OCI-LY7 (cell line): ENCODE data around the gene DOCK3. TPM values are rescaled to one million over a fixed set of nuclear protein-coding genes. Genes with fewer than 3 reads are reported as not detected.

Experiments
- BruUV-seq: library from RNA; stranded (reverse); fragments of 400-500 nt; replicated peaks from 2 replicates; lab custom pipeline; 2021; lab: Mats Ljungman, UMichigan
- CTCF ChIA-PET: fragments of 300-600 bp; sonication (Branson Sonifier 250); formaldehyde crosslinking; loops from one replicate; lab custom pipeline; 2022; ENCODE audit warnings: antibody characterized with exemption; ENCODE audit not compliant: unreplicated experiment; lab: Charles Lee
- POLR2A ChIA-PET: fragments of 300-600 bp; sonication (Branson Sonifier 250); formaldehyde crosslinking; loops from one replicate; lab custom pipeline; 2022; ENCODE audit warnings: antibody characterized with exemption; lab: Charles Lee
- DNase-seq: peaks from one replicate; pipeline ENCODE4 v3.0.0-alpha.2; 2015; ENCODE audit warnings: low spot score
- H2AFZ ChIP-seq: fragments of 200-600 bp; sonication (generic), shearing (Covaris generic); 2 replicates; pipeline ENCODE4 v1.6.1; 2014; ENCODE audit warnings: mild to moderate bottlenecking, antibody characterized with exemption, low read length, moderate library complexity
- H3K27ac ChIP-seq: fragments of 200-600 bp; sonication (generic); 2 replicates; pipeline ENCODE4 v1.5.1; 2014; ENCODE audit warnings: mixed run types, low read depth, mild to moderate bottlenecking, moderate library complexity, low read length, inconsistent platforms; ENCODE audit not compliant: poor library complexity, severe bottlenecking
- H3K36me3 ChIP-seq: fragments of 200-600 bp; sonication (generic); 2 replicates; pipeline ENCODE4 v1.6.1; 2014; ENCODE audit warnings: mild to moderate bottlenecking, antibody characterized with exemption, low read length, moderate library complexity, mixed read lengths; ENCODE audit not compliant: insufficient read depth
- H3K4me1 ChIP-seq: fragments of 200-600 bp; sonication (generic); 2 replicates; pipeline ENCODE4 v1.5.1; 2014; ENCODE audit warnings: mild to moderate bottlenecking, low read length; ENCODE audit not compliant: insufficient read depth, poor library complexity, severe bottlenecking
- H3K4me2 ChIP-seq: fragments of 200-600 bp; sonication (generic); 2 replicates; pipeline ENCODE4 v1.6.1; 2014; ENCODE audit warnings: mild to moderate bottlenecking, low read length
- H3K4me3 ChIP-seq: fragments of 200-600 bp; sonication (generic); 2 replicates; pipeline ENCODE4 v1.5.1; 2014; ENCODE audit warnings: mild to moderate bottlenecking, low read depth, low read length; ENCODE audit not compliant: poor library complexity, severe bottlenecking
- H3K79me2 ChIP-seq: fragments of 200-600 bp; sonication (generic); 2 replicates; pipeline ENCODE4 v1.6.1; 2016; ENCODE audit warnings: low read depth, mild to moderate bottlenecking, low read length, moderate library complexity, mixed read lengths; ENCODE audit not compliant: insufficient read depth
- H3K9me2 ChIP-seq: fragments of 200-600 bp; sonication (generic); 2 replicates; pipeline ENCODE4 v1.6.1; 2016; ENCODE audit warnings: mild to moderate bottlenecking, low read length, mixed read lengths; ENCODE audit not compliant: insufficient read depth
- H3K9me3 ChIP-seq: fragments of 200-600 bp; sonication (generic); 2 replicates; pipeline ENCODE4 v1.6.1; 2014; ENCODE audit warnings: mild to moderate bottlenecking, mixed run types, low read length, mixed read lengths
- H4K20me1 ChIP-seq: fragments of 200-600 bp; sonication (generic); 2 replicates; pipeline ENCODE4 v1.6.1; 2014; ENCODE audit warnings: mild to moderate bottlenecking, antibody characterized with exemption, low read length, moderate library complexity, mixed read lengths; ENCODE audit not compliant: insufficient read depth
- EZH2phosphoT487 ChIP-seq: fragments of 200-600 bp; sonication (generic); IDR thresholded peaks from 2 replicates; pipeline ENCODE4 v1.6.1; 2018; ENCODE audit warnings: low read depth, borderline replicate concordance, mild to moderate bottlenecking, mixed run types, antibody characterized with exemption, low read length, moderate library complexity, mixed read lengths
- intact Hi-C: fragments of 100-400 bp; cut with micrococcal nuclease; formaldehyde crosslinking; loops from one replicate; pipeline ENCODE4 v1.10.0; 2022; ENCODE audit not compliant: unreplicated experiment
- total RNA-seq, 2 experiments: library from RNA; depleted of rRNA in 1 of 2; stranded (reverse); fragments of >200 nt in 1 of 2; shearing (Covaris generic) in 1 of 2; gene quantifications; 2 replicates each; pipeline ENCODE4 v1.2.3, GENCODE V29; 2014 to 2022
- TF ChIP-seq, protein P1 (sequence below): fragments of 200-600 bp; sonication (generic); conservative IDR thresholded peaks from 2 replicates; pipeline ENCODE4 v1.5.1; 2014; ENCODE audit warnings: mild to moderate bottlenecking, antibody characterized with exemption, low read length, moderate library complexity, mixed read lengths

DOCK3 gene
- total RNA-seq, 2 experiments from 2014 or later = not detected

DNA sequence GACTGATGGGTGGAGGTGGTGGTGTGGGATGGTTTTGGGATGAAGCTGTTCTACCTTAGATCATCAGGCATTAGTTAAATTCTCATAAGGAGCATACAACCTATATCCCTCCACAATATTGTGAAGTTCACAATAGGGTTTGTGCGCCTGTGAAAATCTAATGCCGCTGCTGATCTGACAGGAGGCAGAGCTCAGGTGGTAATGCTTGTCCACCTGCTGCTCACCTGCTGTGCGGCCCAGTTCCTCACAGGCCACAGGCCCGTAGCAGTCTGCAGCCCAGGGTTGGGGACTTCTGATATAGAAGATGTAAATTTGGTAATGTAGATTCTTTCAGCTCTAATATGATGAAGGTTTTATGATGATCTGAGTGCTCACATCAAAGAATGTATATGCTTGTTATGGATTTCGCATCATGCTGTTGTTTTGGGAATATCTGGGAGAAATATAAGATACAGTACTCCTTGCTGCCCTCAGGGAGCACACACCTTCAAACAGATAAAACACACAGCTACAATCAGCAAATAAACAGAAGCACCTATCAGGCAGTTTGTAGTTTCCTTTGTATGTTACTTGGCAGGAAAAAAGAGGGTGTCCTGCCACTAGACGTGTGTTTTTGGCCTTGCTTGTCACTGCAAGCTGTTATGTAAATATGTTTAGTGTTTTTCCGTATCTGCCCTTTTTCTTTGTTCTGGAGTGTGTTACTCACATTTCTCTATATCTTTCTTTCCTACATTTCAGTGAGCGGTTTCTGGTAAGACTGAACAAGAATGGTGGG is 471.3 kb downstream of the DOCK3 start:
- ChIA-PET CTCF (no interaction called here), POLR2A (interaction anchor here (1.2 kb wide), 1 partner anchor 10 kb away, joined by 3 read pairs; no protein-coding TSS in a partner anchor)
- Histone ChIP-seq H3K4me2 (no peak overlapping the region), H3K9me3 (no peaks in the 10 kb centered on the region), H3K27ac (no peak overlapping the region), H3K9me2 (no peaks in the 10 kb centered on the region), H3K4me3 (no peak overlapping the region), H3K4me1 (no peaks in the 10 kb centered on the region), H4K20me1 (no peaks in the 10 kb centered on the region), H2AFZ (no peak overlapping the region), H3K36me3 (no peaks in the 10 kb centered on the region), H3K79me2 (no peaks in the 10 kb centered on the region)
- no TSS peak for BruUV-seq
- no peak for DNase-seq
- no peak for TF ChIP-seq EZH2phosphoT487
- TF ChIP-seq, protein P1, sequence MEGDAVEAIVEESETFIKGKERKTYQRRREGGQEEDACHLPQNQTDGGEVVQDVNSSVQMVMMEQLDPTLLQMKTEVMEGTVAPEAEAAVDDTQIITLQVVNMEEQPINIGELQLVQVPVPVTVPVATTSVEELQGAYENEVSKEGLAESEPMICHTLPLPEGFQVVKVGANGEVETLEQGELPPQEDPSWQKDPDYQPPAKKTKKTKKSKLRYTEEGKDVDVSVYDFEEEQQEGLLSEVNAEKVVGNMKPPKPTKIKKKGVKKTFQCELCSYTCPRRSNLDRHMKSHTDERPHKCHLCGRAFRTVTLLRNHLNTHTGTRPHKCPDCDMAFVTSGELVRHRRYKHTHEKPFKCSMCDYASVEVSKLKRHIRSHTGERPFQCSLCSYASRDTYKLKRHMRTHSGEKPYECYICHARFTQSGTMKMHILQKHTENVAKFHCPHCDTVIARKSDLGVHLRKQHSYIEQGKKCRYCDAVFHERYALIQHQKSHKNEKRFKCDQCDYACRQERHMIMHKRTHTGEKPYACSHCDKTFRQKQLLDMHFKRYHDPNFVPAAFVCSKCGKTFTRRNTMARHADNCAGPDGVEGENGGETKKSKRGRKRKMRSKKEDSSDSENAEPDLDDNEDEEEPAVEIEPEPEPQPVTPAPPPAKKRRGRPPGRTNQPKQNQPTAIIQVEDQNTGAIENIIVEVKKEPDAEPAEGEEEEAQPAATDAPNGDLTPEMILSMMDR = no peak
- intact Hi-C loops = no loop called here

DNA sequence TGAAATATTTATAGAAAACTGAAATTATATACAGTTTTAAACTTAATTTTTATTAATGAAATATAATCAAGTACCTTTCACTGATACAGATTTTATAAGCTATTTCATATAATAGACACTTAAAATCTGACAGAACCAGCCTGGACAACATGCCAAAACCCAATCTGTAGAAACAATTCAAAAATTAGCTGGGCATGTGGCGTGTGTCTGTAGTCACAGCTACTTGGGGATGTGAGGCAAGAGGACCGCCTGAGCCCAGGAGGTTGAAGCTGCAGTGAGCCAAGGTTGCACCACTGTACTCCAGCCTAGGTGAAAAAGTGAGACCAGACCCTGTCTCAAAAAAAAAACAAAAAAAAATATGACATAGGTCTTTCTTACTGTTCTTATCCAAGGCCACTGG is 472.1 kb downstream of the DOCK3 start:
- intact Hi-C loops = no loop called here
- CTCF ChIA-PET = no interaction called here
- POLR2A ChIA-PET = interaction anchor here (1.2 kb wide), 1 partner anchor 9 kb away, joined by 3 read pairs; no protein-coding TSS in a partner anchor
- TF ChIP-seq, protein P1 = no peak
- TF ChIP-seq EZH2phosphoT487 = no peak
- no peaks in the 10 kb centered on the region for H3K9me3 ChIP-seq
- H3K9me2 ChIP-seq = no peaks in the 10 kb centered on the region
- no peak overlapping the region for H3K4me3 ChIP-seq
- H3K4me1 ChIP-seq = no peaks in the 10 kb centered on the region
- no peak overlapping the region for H3K27ac ChIP-seq
- BruUV-seq = no TSS peak
- H3K36me3 ChIP-seq = no peaks in the 10 kb centered on the region
- no peak overlapping the region for H2AFZ ChIP-seq
- H3K4me2 ChIP-seq = no peak overlapping the region
- H4K20me1 ChIP-seq = no peaks in the 10 kb centered on the region
- no peak for DNase-seq
- no peaks in the 10 kb centered on the region for H3K79me2 ChIP-seq

DNA sequence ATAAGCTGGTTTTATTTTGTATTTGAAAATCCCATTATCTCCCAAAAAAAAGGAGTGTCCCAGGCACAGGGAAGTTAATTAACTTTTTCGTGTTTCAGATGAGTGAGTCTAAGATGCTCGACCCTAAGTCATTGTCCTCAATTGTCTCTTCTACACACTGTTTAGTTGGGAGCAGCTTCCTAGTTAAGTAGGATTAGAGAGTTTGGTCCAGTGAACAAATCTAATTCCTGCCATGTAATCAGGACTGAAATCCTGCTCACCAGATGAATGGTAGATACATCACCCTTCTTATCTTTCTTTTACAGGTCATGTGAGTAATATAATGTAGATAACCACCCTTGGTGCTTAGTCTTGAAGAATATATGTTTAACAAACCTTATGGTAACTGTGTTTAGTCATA is 481.4 kb downstream of the DOCK3 start:
- H3K9me2 ChIP-seq = no peaks in the 10 kb centered on the region
- H3K4me1 ChIP-seq = no peaks in the 10 kb centered on the region
- intact Hi-C loops = no loop called here
- H3K79me2 ChIP-seq = no peaks in the 10 kb centered on the region
- no peaks in the 10 kb centered on the region for H3K9me3 ChIP-seq
- H3K36me3 ChIP-seq = no peaks in the 10 kb centered on the region
- CTCF ChIA-PET = interaction anchor here (0.5 kb wide), 1 partner anchor 15 kb away, joined by 3 read pairs; no protein-coding TSS in a partner anchor
- BruUV-seq = no TSS peak
- no peak for TF ChIP-seq EZH2phosphoT487
- no peak overlapping the region for H3K27ac ChIP-seq
- H2AFZ ChIP-seq = no peak overlapping the region
- H3K4me2 ChIP-seq = no peak overlapping the region
- no peak for DNase-seq
- H3K4me3 ChIP-seq = no peak overlapping the region
- POLR2A ChIA-PET = interaction anchor here (0.9 kb wide), 1 partner anchor 10 kb away, joined by 3 read pairs; no protein-coding TSS in a partner anchor
- H4K20me1 ChIP-seq = no peaks in the 10 kb centered on the region
